Endothelial cell of umbilical vein (primary cell): ENCODE data around the gene WDFY3. TPM values are rescaled to one million over a fixed set of nuclear protein-coding genes. Genes with fewer than 3 reads are reported as not detected.
"Not testable (repeated sequence)": the region's sequence is repeated elsewhere in the genome, so short reads cannot be mapped to it uniquely, and the experiment has no call there.

Experiments
- BruUV-seq: library from RNA; stranded (reverse); fragments of 400-500 nt; replicated peaks from 2 replicates; lab custom pipeline; 2021; lab: Mats Ljungman, UMichigan
- CTCF ChIA-PET: fragments of 300-600, 350-600 bp; sonication (Branson Sonifier 250); formaldehyde crosslinking; loops from one replicate; lab custom pipeline; 2021; ENCODE audit warnings: antibody characterized with exemption, inconsistent platforms; lab: Charles Lee
- POLR2A ChIA-PET: fragments of 300-600, 350-600 bp; sonication (Branson Sonifier 250); formaldehyde crosslinking; loops from one replicate; lab custom pipeline; 2021; ENCODE audit warnings: antibody characterized with exemption, inconsistent platforms; lab: Charles Lee
- DNase-seq: peaks from one replicate; pipeline ENCODE4 v3.0.0-alpha.2; 2011; ENCODE audit warnings: low read depth, low spot score
- FAIRE-seq: peaks from 2 replicates; lab custom pipeline; 2011; peaks lifted over from hg19 to GRCh38; lab: Jason Lieb, UNC
- H2AFZ ChIP-seq: 2 replicates; pipeline ENCODE4 v1.6.0; 2012; ENCODE audit warnings: low read depth, low read length, control low read depth, inconsistent platforms
- H3K27ac ChIP-seq: 2 replicates; pipeline ENCODE4 v1.5.1; 2011; ENCODE audit warnings: low read depth, mild to moderate bottlenecking, control low read depth, low read length, moderate library complexity; ENCODE audit not compliant: insufficient read depth
- H3K27me3 ChIP-seq, 2 experiments: 2 replicates each; pipeline versions ENCODE4 v1.6.0 to v1.6.1; 2011; ENCODE audit warnings: low read length in 2 of 2, mixed read lengths in 1 of 2; ENCODE audit not compliant: control insufficient read depth in 2 of 2, insufficient read depth in 2 of 2
- H3K36me3 ChIP-seq, 2 experiments: 2 replicates in 1 of 2; 3 replicates in 1 of 2; pipeline ENCODE4 v1.5.1; 2011; ENCODE audit warnings: low read length in 2 of 2, mild to moderate bottlenecking in 1 of 2, moderate library complexity in 1 of 2; ENCODE audit not compliant: control insufficient read depth in 2 of 2, insufficient read depth in 2 of 2; ENCODE audit errors: extremely low read depth in 1 of 2
- H3K4me1 ChIP-seq: 3 replicates; pipeline ENCODE4 v1.5.1; 2011; ENCODE audit warnings: mild to moderate bottlenecking, low read length; ENCODE audit not compliant: control insufficient read depth, insufficient read depth; ENCODE audit errors: extremely low read depth
- H3K4me2 ChIP-seq: 2 replicates; pipeline ENCODE4 v1.6.1; 2011; ENCODE audit warnings: low read length, control low read depth, mixed read lengths; ENCODE audit not compliant: insufficient read depth
- H3K4me3 ChIP-seq, 3 experiments: fragments of 200-600 bp in 1 of 3; sonication (generic), shearing (Covaris generic) in 1 of 3; replicated peaks in 1 of 3; 2 replicates each; pipeline ENCODE4 v1.5.1; 2011 to 2016; ENCODE audit warnings: control low read depth in 3 of 3, low read length in 3 of 3, mild to moderate bottlenecking in 2 of 3, inconsistent platforms in 1 of 3, low read depth in 1 of 3, moderate library complexity in 1 of 3; ENCODE audit not compliant: insufficient read depth in 1 of 3
- H3K79me2 ChIP-seq: 2 replicates; pipeline ENCODE4 v1.6.0; 2012; ENCODE audit warnings: low read length, inconsistent platforms; ENCODE audit not compliant: control insufficient read depth, insufficient read depth
- H3K9ac ChIP-seq: replicated peaks from 2 replicates; pipeline ENCODE3; 2011; ENCODE audit warnings: low read length, control low read depth; ENCODE audit not compliant: insufficient read depth; ENCODE audit errors: extremely low read depth
- H3K9me1 ChIP-seq: replicated peaks from 3 replicates; pipeline ENCODE4 v1.6.0; 2011; ENCODE audit warnings: mild to moderate bottlenecking, low read length; ENCODE audit not compliant: control insufficient read depth, insufficient read depth; ENCODE audit errors: extremely low read depth
- H3K9me3 ChIP-seq: replicated peaks from 2 replicates; pipeline ENCODE4 v1.5.1; 2012; ENCODE audit warnings: low read length, inconsistent platforms; ENCODE audit not compliant: control insufficient read depth, insufficient read depth
- H4K20me1 ChIP-seq: replicated peaks from 2 replicates; pipeline ENCODE3; 2011; ENCODE audit warnings: mild to moderate bottlenecking, low read length; ENCODE audit not compliant: control insufficient read depth, insufficient read depth; ENCODE audit errors: extremely low read depth
- POLR2AphosphoS5 ChIP-seq: IDR thresholded peaks from 2 replicates; pipeline ENCODE4 v1.6.1; 2012; ENCODE audit warnings: low read depth, mild to moderate bottlenecking, control low read depth, low read length, moderate library complexity; ENCODE audit not compliant: insufficient read depth
- dilution Hi-C: fragments of 300-500 bp; cut with MboI; formaldehyde crosslinking; loops from one replicate; pipeline ENCODE4 v1.15.0; 2019; ENCODE audit warnings: low sequenced_read_pairs; ENCODE audit not compliant: extremely low pct_ligation_motif_present
- intact Hi-C: fragments of 100-400 bp; cut with micrococcal nuclease; formaldehyde crosslinking; loops from one replicate; pipeline ENCODE4 v1.10.0; 2022
- polyA plus RNA-seq, 4 experiments: library from polyadenylated mRNA; depleted of rRNA in 3 of 4; stranded (reverse) in 3 of 4; unstranded in 1 of 4; fragments of >200 nt; gene quantifications; 2 replicates each; pipeline versions ENCODE4 v1.2.1 to v1.2.3, GENCODE V29; 2011 to 2012; ENCODE audit warnings: missing spikeins in 1 of 4
- total RNA-seq: library from RNA; stranded (reverse); gene quantifications from 2 replicates; pipeline ENCODE4 v1.2.3, GENCODE V29; 2021

WDFY3 gene
- total and polyA plus RNA-seq, 2 donors (not counting 3 experiments of a cell fraction or from before 2014, with no cell fraction given): 37.0 to 113 TPM

GRCh38 chr4:84683064-84683850, 283.2 kb downstream of the WDFY3 start:
- Histone ChIP-seq H3K79me2 (no peaks in the 10 kb centered on the region), H3K4me2 (no peak overlapping the region), H3K9me3 (no peaks in the 10 kb centered on the region), H3K9ac (no peak overlapping the region), H2AFZ (no peak overlapping the region), H3K4me3 (no peak overlapping the region), H3K9me1 (no peaks in the 10 kb centered on the region), H3K4me1 (peaks cover 14% of the 10 kb centered on the region), H3K36me3 (peaks cover 28 to 31% of the 10 kb centered on the region in 2 experiments), H4K20me1 (no peaks in the 10 kb centered on the region), H3K27me3 (no peaks in the 10 kb centered on the region), H3K27ac (no peak overlapping the region)
- BruUV-seq: no TSS peak
- no peak for FAIRE-seq
- intact Hi-C loops: no loop called here
- ChIA-PET CTCF (no interaction called here), POLR2A (no interaction called here)
- dilution Hi-C loops: no loop called here
- TF ChIP-seq POLR2AphosphoS5: no peak
- no peak for DNase-seq

- H3K79me2 ChIP-seq, H3K27me3 ChIP-seq, intact Hi-C loops, H3K4me2 ChIP-seq, H3K4me3 ChIP-seq, H4K20me1 ChIP-seq, H2AFZ ChIP-seq, POLR2A ChIA-PET, H3K9me1 ChIP-seq, H3K27ac ChIP-seq, DNase-seq, H3K9me3 ChIP-seq, H3K9ac ChIP-seq, FAIRE-seq, dilution Hi-C loops, BruUV-seq: not testable (repeated sequence)
- Histone ChIP-seq H3K36me3 (peaks cover 30% of the 10 kb centered on the region in 2 experiments), H3K4me1 (peaks cover 11% of the 10 kb centered on the region)
- CTCF ChIA-PET: interaction anchor here (2.1 kb wide), 1 partner anchor 104 kb away, joined by 5 read pairs; no protein-coding TSS in a partner anchor
Measured at GRCh38 chr4:84682661-84683060, 283.8 kb downstream of the WDFY3 start.
